ENCODE data around the gene RBMS2.

RBMS2 gene

DNA sequence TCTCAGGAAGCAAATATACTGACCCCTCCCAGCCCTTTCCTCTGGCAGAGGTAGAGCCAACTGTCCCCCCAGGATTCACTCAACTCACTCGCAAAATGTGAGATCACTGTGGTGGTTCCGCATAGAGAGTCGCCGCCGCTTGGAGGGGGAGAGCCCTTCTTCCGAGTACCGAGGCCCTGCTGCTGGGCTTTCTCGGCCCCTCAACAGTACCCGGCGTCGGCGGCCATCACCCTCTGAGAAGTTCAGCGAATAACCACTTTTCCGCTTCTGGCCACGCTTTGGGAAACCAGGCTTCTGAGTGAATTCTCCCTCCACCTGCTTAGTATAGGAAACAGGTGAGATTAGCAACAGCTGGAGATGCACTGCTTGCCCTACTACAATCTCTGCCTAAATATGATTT is 77.4 kb downstream of the RBMS2 start:
- no peak for DNase-seq (ENCODE audit: low read depth)
- TF ChIP-seq, protein P1, sequence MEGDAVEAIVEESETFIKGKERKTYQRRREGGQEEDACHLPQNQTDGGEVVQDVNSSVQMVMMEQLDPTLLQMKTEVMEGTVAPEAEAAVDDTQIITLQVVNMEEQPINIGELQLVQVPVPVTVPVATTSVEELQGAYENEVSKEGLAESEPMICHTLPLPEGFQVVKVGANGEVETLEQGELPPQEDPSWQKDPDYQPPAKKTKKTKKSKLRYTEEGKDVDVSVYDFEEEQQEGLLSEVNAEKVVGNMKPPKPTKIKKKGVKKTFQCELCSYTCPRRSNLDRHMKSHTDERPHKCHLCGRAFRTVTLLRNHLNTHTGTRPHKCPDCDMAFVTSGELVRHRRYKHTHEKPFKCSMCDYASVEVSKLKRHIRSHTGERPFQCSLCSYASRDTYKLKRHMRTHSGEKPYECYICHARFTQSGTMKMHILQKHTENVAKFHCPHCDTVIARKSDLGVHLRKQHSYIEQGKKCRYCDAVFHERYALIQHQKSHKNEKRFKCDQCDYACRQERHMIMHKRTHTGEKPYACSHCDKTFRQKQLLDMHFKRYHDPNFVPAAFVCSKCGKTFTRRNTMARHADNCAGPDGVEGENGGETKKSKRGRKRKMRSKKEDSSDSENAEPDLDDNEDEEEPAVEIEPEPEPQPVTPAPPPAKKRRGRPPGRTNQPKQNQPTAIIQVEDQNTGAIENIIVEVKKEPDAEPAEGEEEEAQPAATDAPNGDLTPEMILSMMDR (IDR thresholded peaks at IDR 0.05; ENCODE audit: control insufficient read depth, extremely low read depth, insufficient read depth): no peak
- H3K4me3 ChIP-seq (ENCODE audit: low read depth, low read length): no peak overlapping the region

- H3K4me3 ChIP-seq (ENCODE audit: low read depth, low read length): no peak overlapping the region
- DNase-seq (ENCODE audit: low read depth): no peak
- TF ChIP-seq, protein P1 (IDR thresholded peaks at IDR 0.05; ENCODE audit: control insufficient read depth, extremely low read depth, insufficient read depth): no peak
Observed at GRCh38 chr12:56599797-56600196, 78.2 kb downstream of the RBMS2 start.

DNA sequence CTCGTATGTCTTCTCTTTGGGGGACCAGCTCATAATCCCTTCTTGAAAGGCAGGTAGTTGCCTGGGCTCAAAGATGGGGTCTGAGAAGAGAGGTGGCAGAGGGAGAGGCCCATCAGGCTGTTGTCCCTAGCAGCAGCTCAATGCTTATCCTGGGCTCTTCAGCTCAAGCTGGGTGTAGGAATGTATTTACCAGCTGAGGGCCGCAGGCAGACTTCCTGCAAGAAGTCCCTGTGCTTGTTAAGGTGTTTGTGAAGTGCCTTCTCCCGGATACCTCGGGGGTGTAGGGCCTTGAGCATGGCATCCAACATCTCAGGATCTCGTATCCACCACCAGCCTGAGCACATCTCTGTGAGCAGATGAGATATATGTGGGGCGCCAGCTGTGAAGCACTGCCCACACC is 79.1 kb downstream of the RBMS2 start:
- H3K4me3 ChIP-seq (ENCODE audit: low read depth, low read length): no peak overlapping the region
- no peak for DNase-seq (ENCODE audit: low read depth)
- TF ChIP-seq, protein P1 (IDR thresholded peaks at IDR 0.05; ENCODE audit: control insufficient read depth, extremely low read depth, insufficient read depth): no peak

GRCh38 chr12:56601503-56601902 is 79.9 kb downstream of the RBMS2 start:
- H3K4me3 ChIP-seq (ENCODE audit: low read depth, low read length): no peak overlapping the region
- DNase-seq (ENCODE audit: low read depth): no peak
- TF ChIP-seq, protein P1 (IDR thresholded peaks at IDR 0.05; ENCODE audit: control insufficient read depth, extremely low read depth, insufficient read depth): no peak

DNA sequence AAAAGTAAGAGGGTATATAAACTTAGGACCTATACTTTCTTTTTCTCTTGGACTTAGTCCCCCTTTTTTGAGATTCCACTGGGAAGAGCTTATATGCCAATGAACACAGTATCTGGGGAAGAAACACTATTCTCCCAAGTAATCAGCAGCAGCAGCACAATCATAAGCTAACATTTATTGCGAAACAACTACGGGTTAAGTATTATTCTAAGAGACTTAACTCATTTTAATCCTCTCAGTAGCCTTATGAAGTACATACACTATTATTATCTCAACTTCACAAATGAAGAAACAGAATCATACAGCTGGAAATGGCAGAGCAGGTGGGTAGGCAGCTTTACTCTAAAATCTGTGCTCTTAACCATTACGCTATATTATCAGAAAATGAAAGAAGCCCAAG is 80.6 kb downstream of the RBMS2 start:
- TF ChIP-seq, protein P1 (IDR thresholded peaks at IDR 0.05; ENCODE audit: control insufficient read depth, extremely low read depth, insufficient read depth): no peak
- H3K4me3 ChIP-seq (ENCODE audit: low read depth, low read length): no peak overlapping the region
- no peak for DNase-seq (ENCODE audit: low read depth)

GRCh38 chr12:56604355-56604754 is 82.7 kb downstream of the RBMS2 start:
- no peak overlapping the region for H3K4me3 ChIP-seq (ENCODE audit: low read depth, low read length)
- TF ChIP-seq, protein P1 (IDR thresholded peaks at IDR 0.05; ENCODE audit: control insufficient read depth, extremely low read depth, insufficient read depth): no peak
- DNase-seq (ENCODE audit: low read depth): no peak

- DNase-seq (ENCODE audit: low read depth): no peak
- no peak overlapping the region for H3K4me3 ChIP-seq (ENCODE audit: low read depth, low read length)
- TF ChIP-seq, protein P1 (IDR thresholded peaks at IDR 0.05; ENCODE audit: control insufficient read depth, extremely low read depth, insufficient read depth): no peak
Observed at GRCh38 chr12:56614627-56615026, 93.0 kb downstream of the RBMS2 start.

Measured in LNCaP clone FGC (cell line).